ENCODE results near the gene SYCP2. TPM values are rescaled to one million over a fixed set of nuclear protein-coding genes. Genes with fewer than 3 reads are reported as not detected.
"Not testable (repeated sequence)": the region's sequence is repeated elsewhere in the genome, so short reads cannot be mapped to it uniquely, and the experiment has no call there.

SYCP2 gene
- total RNA-seq, 1 donor = 0.63 TPM

GRCh38 chr20:59966428-59966827 is 33.0 kb upstream of the SYCP2 start:
- DNase-seq (ENCODE audit: low read depth) = no peak
- TF ChIP-seq CTCF (IDR thresholded peaks at IDR 0.05; ENCODE audit: insufficient read depth, low read length) = no peak
- no peak overlapping the region for H3K4me3 ChIP-seq (ENCODE audit: low read depth, low read length)

GRCh38 chr20:59962155-59962554 is 28.7 kb upstream of the SYCP2 start:
- no peak overlapping the region for H3K4me3 ChIP-seq (ENCODE audit: low read depth, low read length)
- no peak for TF ChIP-seq CTCF (IDR thresholded peaks at IDR 0.05; ENCODE audit: insufficient read depth, low read length)
- no peak for DNase-seq (ENCODE audit: low read depth)

- no peak for DNase-seq (ENCODE audit: low read depth)
- TF ChIP-seq CTCF (IDR thresholded peaks at IDR 0.05; ENCODE audit: insufficient read depth, low read length) = no peak
- H3K4me3 ChIP-seq (ENCODE audit: low read depth, low read length) = no peak overlapping the region
These were observed 28.0 kb upstream of the SYCP2 start for GRCh38 chr20:59961423-59961822.

GRCh38 chr20:59958626-59959025 is 25.2 kb upstream of the SYCP2 start:
- no peak overlapping the region for H3K4me3 ChIP-seq (ENCODE audit: low read depth, low read length)
- no peak for DNase-seq (ENCODE audit: low read depth)
- no peak for TF ChIP-seq CTCF (IDR thresholded peaks at IDR 0.05; ENCODE audit: insufficient read depth, low read length)

- no peak for DNase-seq (ENCODE audit: low read depth)
- TF ChIP-seq CTCF (IDR thresholded peaks at IDR 0.05; ENCODE audit: insufficient read depth, low read length) = no peak
These were observed 24.7 kb upstream of the SYCP2 start, which contains the start of gene CDH26 for GRCh38 chr20:59958123-59958522. TSS of gene CDH26 (plus strand) at chr20:59958423. CDS start at chr20:59958727, 304 bp downstream.

GRCh38 chr20:59957568-59957967 is 24.1 kb upstream of the SYCP2 start:
- not testable (repeated sequence) for DNase-seq (ENCODE audit: low read depth); H3K4me3 ChIP-seq (ENCODE audit: low read depth, low read length)

More at GRCh38 chr20:59958123-59958522, 24.7 kb upstream of the SYCP2 start, which contains the start of gene CDH26:
- H3K4me3 ChIP-seq (ENCODE audit: low read depth, low read length) = no peak within 1 kb of the TSS

GRCh38 chr20:59955131-59955796 is 21.8 kb upstream of the SYCP2 start:
- no peak overlapping the region for H3K4me3 ChIP-seq (ENCODE audit: low read depth, low read length)
- no peak for TF ChIP-seq CTCF (IDR thresholded peaks at IDR 0.05; ENCODE audit: insufficient read depth, low read length)
- no peak for DNase-seq (ENCODE audit: low read depth)

All from fibroblast of the aortic adventitia (primary cell).